ENCODE results near the gene SMTNL1.
A peak's percentile ranks its signal among the peaks of the same experiment; 100 is the strongest.
"Not testable (repeated sequence)": the region's sequence is repeated elsewhere in the genome, so short reads cannot be mapped to it uniquely, and the experiment has no call there.

SMTNL1 gene

DNA sequence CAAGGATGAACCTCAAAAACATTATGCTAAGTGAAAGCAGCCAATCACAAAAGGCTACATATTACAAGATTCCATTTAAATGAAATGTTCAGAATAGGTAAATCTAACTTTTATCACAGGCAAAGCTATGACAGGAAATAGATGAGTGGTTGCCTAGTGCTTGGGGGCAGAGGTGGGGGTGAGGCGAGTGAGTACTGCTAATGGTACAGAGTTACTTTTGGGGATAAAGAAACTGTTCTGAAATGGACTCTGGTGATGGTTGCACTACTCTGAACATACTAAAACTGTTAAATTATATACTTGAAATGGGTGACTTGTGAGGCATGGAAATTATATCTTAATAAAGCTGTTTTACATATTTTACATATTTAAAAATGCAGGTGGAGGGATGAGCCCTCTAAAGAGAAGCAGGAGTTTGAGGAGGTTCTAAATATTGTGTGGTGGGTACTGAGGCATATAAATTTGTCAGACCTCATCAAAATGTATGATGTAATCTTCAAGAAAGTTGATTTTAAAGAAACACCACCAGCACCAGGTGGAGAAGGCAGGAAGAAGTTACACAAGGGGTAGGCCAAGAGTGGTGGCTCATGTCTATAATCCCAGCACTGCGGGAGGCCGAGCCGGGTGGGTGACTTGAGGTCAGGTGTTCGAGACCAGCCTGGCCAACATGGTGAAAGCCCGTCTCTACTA lies 25.5 kb upstream of the SMTNL1 start:
- DNase-seq: no peak

DNA sequence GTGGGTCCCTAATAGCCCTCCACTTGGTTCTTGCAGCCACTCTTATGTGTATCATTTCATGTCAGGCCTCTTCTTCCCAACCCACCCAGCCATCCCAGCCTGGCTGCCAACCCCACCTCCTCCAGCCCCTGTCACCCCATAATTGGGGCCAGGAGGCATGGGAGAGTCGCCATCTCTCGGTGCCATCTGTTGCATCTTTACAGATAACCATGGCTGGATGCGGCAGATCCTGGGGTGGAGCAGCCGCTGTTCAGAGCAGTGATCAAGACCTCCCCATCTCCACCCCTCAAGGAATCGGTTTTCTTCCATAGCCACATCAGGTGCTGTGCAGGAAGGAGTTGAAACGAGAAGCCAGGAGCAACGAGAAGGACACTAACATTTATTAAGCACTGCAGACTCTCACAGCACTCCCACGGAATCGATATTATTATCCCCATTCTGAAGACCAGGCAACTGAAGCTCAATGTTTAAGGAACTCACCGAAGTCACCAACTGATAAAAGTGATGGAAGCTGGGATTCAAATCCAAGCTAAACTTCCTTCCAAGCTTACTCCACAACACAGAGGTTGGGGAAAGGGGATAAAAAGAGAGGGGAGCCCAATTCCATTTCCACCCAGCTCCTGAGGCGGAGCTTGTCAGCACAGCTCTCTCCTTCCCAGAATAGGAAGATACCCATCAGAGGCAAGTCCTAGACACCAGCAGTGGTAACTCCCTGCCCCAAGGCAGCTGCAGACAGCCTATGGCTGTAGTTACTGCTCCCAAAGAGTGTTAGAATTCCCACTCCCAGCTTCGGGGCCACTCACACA lies 24.5 kb upstream of the SMTNL1 start:
- no peak for DNase-seq

DNA sequence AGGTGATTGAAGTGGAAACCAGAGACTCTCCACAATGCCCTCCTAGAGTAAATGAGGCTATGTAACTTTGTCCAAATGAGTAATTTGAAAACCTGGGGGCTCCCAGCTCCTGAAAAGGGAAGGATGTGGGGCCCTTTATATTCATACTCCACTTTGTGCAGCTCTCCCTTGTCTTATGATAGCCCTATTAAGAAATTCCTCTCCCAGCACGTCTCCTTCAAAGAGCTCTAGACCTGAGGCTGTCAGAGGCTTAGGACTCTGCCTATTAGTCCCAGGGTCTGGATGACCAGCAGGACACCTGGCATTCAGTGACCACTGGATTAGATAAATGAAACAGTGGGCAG lies 24.0 kb upstream of the SMTNL1 start:
- no peak for DNase-seq

DNA sequence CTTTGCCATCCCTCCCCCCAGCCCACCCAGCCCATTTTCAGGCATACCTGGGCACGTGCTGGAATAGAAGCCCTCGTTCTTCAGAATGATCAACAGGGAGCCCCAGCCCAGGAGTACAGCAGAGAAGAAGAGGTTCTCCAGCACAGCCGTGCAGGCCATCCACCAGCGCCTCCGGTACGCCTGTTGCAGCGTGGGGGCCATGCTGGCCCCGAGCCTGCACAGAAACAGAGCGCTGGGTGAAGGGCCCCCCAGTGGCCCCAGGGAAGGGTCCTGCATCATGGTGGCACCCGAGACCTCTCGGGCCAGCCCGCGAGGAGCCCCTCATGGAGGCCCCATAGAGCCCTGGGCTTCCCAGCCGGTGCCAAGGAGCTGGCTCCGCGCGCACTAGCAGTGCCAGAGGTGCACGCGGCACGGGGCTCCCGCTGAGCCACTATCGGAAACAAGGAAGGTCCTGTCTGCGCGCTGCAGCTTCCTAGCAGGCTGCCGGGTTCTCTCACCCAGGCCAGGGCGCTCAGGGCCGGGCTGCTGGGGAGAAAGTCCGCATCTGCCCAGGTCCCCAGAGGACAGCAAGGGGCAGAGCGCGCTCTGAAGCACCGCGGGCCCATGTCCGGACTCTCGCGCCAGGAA lies 23.4 kb upstream of the SMTNL1 start:
- DNase-seq: peak; percentile 21 to 39

DNA sequence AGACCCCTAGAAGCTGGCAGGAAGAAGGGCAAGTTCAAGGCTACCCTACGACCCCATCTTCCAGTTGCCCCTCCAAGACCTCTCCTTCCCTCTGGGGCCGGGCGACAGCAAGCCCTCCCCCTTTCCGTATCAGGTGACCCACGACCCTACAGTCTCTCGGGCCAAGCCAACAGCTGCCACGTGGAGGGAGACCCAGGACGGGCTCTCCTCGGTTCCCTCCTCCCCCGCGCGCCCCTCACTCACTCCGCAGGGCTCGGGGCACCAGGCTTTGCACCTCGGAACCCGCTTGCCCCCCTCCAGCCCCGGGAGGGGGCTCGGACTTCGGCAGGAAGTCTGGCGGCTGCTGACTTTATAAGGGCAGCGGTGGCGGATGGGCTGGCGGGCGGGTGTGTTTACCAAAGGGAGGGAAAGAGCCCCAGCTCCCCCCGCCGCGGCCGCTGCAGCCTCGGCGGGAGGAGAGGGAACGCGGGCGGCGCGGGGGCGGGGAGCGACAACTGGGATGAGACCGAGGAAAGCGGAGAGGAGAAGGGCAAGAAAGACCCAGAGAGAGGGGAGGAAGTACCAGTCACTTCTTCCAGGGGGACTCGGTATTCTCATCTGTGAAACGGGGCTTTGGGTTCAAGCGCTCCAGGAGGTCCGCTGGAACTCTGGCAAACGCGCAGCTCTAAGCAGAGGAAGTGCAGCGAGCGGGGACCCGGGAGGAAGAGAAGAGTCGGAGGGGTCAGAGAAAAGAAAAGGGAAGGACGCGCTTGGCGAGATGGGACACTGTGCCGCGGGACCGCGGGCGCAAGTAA lies 22.7 kb upstream of the SMTNL1 start:
- peak; percentile 36 to 38 for DNase-seq

DNA sequence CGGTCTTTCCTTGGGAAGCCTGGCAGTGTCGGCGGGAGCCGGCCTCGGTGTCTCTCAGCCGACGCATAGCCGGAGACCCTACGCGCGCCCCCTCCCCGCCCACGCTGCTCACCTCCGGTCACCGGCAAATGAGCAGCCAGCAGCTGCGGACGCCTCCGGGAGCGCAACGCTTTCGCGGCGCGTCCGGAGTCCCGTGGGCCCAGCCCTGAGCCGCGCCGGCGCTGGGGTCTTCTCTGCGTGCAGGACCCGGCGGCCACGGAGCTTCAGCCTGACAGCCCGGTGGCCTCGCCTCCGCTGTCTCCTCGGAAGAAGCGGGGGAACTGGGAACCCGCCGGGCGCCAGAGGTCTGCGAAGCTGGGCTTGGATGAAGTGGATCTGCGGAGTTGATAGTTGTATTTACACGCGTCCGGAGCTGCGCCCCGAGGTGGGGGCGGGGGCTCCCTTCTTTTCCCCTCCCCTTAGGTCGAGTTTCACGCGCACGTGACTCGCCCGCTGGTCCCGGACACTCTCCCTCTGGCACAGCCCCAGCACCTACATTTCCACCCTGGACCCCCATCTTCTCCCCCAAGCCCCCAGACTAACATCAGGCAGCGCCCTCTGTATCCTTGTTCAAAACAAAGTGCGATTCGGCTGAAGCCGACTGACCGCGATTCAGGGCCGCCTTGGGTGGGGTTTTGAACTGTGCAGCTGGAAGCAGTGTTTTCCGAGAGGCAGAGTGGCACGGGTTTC lies 21.9 kb upstream of the SMTNL1 start, which contains the start of gene SLC43A1:
TSS of gene SLC43A1 (minus strand) at position 371 of the 729 bp plus-strand sequence. CDS start 1,591 bp downstream, outside the sequence.
- peak; percentile 32 to 38 for DNase-seq

DNA sequence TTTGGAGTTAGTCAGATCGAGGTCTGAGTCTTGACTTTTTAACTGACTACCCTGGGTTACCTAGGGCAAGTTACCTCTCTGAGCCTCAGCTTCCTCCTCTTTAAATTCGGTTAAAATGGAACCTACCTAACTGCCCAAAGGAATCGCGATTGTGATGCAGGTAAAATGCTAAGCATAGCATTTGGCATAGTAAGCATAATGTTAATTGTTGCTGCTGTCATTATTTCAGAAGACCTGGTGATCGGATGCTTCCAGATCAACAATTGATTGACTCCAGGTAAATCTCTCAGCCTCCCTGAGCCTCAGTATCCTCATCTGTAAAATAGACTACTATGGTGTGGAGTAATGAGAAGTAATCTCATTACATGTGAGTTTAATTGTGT lies 21.3 kb upstream of the SMTNL1 start:
- DNase-seq: no peak

DNA sequence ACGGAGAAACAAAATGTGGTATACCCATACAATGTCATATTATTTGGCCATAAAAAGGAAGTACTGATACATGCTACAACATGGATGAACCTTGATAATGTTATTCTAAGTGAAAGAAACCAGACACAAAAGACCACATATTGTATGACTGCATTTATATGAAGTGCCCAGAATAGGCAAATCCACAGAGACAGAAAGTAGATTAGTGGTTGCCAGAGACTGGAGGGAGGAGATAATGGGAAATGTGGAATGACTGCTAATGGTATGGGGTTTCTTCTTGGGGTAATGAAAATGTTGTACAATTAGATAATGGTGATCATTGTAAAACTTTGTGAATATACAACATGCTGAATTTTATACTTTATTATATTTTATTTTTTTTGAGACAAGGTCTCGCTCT lies 16.3 kb upstream of the SMTNL1 start:
- DNase-seq: no peak

DNA sequence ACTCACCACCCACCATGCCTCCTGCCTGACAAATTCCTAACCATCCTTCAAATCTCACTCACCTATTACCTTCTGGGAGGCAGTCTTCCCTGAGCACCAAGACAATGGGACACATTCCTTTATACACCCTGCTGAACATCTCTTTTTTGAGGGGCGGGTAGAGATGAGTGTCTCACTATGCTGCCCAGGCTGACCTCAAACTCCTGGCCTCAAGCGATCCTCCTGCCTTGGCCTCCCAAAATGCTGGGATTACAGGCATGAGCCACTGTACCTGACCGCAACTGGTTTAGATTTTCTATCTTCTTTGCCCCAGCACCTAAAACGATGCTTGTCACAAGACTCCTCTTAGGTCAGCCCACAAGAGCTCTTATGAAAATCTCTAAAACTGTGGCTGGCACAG lies 14.0 kb upstream of the SMTNL1 start:
- DNase-seq: no peak

DNA sequence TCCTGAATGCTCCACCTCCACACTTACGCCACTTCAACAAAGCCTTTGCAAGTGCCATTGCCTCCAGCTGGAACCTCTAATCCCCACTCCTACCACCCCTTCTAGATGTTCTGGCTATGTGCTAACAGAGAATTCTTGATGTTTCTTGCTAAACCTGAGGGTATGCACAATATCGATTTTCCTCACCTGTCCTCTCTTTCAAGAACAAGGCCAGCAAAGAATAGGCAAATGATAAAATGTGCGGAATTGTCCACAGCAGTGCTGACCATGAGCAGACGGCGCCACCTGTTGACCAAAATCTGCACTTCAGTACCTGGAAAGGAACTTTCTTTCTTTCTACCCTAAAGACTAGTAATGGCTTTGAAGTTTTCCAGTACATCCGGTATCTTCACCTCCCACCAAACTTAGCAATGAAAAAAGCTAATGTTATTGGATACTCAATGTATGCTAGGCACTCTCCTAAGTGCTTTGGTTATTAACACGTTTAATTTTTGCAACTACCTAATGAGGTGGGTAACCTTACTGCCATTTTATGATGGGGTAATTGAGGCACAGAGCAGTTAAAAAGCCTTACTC lies 10.3 kb upstream of the SMTNL1 start:
- DNase-seq: peak; percentile 74 to 77

DNA sequence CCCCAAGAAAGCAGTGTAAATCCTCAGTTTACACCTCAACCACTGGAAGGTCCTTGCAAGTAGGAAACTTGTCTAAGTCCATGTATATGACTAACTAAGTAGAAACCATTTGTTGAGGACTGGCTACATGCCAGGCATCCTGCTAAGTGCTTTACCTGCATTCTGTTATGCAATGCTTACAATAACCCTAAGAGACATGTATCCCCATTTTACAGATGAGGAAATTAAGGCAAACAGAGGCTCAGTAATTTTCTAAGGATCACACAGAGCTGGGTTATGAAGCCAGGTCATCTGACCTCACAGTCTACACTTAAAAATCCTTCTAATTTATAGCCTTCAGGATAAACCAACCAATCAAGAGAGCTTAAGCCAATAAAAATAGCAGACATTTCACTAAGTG lies 8.4 kb upstream of the SMTNL1 start:
- no peak for DNase-seq

DNA sequence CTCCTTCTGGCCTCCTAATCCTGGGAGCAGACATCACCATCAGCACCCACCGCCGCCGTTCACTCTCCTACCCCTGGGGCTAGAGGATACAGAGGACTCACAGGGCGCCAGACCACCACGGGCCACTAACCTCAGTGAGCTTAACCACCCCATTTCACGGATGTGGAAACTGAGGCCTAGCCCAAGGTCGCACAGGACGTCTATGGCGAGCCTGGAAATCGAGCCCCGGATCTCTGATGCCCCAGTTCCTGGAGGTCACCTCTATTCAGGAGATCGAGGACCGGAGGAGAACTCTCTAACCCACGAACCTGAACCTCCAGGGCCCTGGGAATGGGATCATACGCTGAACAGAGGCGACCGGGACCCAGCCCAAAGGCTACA lies 7.2 kb upstream of the SMTNL1 start:
- DNase-seq: peak in 1 of 2 donors; percentile 4

DNA sequence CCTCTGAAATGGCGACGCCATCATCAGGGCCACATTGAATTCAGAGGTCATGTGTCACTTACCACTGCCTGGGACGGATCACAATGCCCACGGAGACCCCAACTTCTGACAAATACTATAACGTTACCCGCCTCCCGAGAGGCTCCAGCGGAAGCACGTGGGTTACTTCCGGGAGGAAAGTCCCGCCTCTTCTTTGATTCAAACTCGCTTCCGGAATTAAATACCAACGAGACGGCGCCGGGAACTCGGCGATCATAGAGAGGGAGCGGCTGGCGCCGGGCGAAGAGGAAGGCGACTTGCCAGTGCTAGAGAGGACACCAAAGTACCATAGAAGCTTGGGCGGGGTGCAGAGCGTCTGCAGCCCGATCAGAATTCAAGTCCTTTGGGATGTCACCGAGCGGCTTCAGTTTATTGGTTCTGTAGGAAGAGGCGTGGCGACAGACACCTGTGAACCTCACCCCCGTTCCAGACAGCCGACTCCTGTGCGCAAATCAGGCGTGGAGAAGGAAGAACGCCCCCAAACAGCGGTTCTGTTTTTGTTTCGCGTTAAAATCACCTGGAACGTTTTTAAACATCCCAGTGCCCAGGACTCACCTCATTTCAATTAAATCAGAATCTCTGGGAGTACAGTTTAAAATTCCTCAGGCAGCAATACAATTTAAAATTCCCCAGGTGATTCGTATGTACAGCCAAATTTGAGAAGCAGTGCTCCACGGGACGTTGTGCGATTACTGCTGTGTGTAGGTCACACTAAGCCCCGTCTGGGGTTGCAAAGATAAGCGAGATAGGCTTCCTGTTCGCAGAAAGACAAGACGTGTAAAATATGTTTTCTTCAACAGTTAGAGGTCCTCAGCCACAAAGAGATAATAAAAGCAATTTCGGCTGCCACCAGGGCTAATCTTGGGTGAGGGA lies 6.5 kb upstream of the SMTNL1 start, which contains the start of gene TIMM10:
TSS of gene TIMM10 (minus strand) at position 159 of the 912 bp plus-strand sequence. CDS start 565 bp downstream, outside the sequence.
- peak; percentile 85 for DNase-seq

DNA sequence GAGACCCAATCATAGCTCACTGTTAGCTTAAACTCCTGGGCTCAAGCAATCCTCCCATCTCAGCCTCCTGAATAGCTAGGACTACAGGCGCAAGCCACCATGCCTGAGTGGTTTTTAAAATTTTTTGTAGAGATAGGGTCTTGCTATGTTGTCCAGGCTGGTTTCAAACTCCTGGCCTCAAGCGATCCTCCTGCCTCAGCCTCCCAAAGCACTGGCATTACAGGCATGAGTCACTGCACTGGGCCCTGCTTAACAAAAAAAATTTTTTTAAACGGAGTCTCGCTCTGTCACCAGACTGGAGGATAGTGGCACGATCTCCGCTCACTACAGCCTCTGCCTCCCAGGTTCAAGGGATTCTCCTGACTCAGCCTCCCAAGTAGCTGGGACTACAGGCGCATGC lies 2.9 kb upstream of the SMTNL1 start:
- DNase-seq: not testable (repeated sequence)

DNA sequence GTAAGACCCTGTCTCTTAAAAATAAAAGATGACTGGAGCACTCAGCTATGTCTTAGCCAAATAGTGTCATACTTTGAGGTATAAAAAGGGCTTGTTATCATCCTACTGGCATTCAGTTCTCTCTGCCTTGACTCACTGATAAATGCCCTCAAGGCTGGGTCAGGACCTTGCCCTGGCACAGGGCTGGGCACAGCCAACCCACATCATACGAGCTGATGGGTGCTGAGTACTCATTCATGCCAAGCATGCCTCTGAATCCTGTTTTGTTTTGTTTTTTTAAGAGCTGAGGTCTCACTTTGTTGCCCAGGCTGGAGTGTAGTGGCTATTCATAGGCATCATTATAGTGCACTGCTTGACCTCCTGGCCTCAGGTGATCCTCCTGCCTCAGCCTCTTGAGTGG lies 1.9 kb downstream of the SMTNL1 start:
- DNase-seq: no peak

DNA sequence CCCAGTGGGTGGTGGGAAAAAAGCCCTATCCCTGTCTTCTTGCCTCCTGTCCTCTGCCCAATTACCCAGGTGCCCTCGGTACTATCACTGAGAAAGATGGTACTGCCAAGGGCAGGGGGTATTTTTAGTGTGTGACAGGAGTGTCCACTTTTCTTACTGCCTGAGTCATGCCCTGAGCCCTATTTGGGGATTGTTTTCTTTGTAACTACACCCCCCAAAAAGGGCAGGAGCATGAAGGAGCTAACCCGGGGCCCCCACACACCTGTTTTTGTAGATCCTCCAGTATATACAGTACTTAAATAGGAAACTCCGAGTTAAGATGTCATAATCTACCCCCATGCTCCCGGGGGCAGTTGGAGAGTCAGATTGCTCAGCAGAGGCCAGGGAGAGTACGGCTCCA lies 3.8 kb downstream of the SMTNL1 start:
- no peak for DNase-seq

DNA sequence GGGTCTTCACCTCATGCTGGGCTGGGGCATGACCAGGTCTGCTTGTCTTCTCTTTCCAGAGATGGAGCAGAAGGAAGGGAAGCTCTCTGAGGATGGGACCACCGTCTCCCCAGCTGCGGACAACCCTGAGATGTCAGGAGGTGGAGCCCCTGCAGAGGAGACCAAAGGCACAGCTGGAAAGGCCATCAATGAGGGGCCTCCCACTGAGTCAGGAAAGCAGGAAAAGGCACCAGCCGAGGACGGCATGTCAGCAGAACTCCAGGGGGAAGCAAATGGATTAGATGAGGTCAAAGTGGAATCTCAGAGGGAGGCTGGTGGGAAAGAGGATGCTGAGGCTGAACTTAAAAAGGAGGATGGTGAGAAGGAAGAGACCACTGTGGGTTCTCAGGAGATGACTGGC lies 5.2 kb downstream of the SMTNL1 start:
- no peak for DNase-seq

DNA sequence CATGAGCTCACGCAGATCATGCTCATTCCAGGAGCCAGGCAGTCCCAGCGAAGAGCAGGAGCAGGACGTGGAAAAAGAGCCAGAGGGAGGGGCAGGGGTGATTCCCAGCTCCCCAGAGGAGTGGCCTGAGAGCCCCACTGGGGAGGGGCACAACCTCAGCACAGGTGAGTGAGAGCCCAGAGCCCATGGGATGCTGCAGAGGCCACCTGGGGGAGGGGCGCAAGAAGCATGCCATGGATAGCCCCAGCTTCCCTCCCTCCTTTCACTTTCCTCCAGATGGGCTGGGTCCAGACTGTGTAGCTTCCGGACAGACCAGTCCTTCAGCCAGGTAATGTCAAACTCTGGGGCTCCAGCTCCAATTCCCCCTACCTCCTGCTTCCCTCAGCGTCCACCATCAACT lies 6.2 kb downstream of the SMTNL1 start:
- no peak for DNase-seq

DNA sequence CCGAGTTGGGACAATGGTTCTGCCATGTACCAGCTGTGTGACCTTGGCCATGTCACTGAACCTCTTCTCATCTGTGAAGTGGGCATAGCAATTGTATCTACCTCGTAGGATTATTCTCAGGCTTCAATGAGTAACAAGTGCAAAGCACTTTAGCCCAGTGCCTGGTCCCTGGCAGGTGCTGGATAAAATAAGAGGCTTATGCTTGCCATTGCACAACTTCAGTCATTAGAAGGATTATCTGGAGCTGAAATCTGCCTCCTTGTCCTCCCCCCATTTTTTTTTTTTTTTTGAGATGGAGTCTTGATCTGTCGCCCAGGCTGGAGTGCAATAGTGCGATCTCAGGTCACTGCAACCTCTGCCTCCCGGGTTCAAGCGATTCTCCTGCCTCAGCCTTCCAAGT lies 7.2 kb downstream of the SMTNL1 start:
- no peak for DNase-seq

DNA sequence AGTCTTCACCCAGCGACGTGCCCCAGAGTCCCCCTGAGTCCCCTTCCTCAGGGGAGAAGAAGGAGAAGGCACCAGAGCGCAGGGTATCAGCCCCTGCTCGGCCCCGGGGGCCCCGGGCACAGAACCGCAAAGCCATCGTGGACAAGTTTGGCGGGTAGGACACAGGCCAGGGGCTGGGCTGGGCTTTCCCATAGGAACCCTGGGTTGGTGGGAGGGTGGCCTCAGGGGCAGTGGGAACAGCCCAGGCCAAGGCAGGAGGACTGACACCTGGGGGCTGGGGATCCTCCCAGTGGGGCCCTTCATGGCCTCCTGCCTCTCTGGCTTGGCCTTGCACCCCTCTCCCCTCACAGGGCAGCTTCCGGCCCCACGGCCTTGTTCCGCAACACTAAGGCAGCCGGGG lies 8.5 kb downstream of the SMTNL1 start:
- no peak for DNase-seq

DNA sequence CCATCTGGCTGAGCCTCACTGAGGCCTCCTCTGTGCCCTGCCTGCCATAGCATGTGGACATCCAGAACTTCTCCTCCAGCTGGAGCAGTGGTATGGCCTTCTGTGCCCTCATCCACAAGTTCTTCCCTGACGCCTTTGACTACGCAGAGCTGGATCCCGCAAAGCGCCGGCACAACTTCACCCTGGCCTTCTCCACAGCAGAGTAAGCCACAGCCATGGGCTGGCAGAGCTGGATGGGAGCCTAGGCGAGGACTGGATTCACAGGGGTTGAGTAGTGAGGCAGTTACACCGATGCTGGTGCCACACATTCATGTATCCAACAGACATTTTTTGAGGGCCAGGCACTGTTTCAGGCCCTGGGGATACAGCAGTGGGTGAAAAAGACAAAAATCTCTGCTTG lies 9.1 kb downstream of the SMTNL1 start:
- DNase-seq: no peak

All from stimulated activated CD4-positive, alpha-beta T cell treated with anti-CD3 and anti-CD28 coated beads, Interleukin-2, amount 100 ng/mL, for 48 hours (primary cell).